HepG2 (cell line): ENCODE data around the gene PLD4.

Source experiments
- KLF15 ChIP-seq: sonication (generic); formaldehyde crosslinking; IDR thresholded peaks from 2 replicates; pipeline ENCODE4 v1.8.1; 2023; ENCODE audit warnings: borderline replicate concordance, mild to moderate bottlenecking, inconsistent platforms, missing genetic modification reagents, mixed read lengths
- MBNL3 ChIP-seq: fragments of 250-450 bp; sonication (Bioruptor Pico); conservative IDR thresholded peaks from 2 replicates; pipeline ENCODE4 v1.8.0; 2022; ENCODE audit warnings: mild to moderate bottlenecking, inconsistent platforms
- SIN3A ChIP-seq: IDR thresholded peaks from 2 replicates; pipeline ENCODE4 v1.6.1; 2011; ENCODE audit warnings: low read depth, mild to moderate bottlenecking, control low read depth, low read length, borderline replicate concordance
- SOX13 ChIP-seq, 3 experiments: fragments of 450-650 bp in 1 of 3; sonication (generic) in 1 of 3; formaldehyde crosslinking in 1 of 3; IDR thresholded peaks in 2 of 3; conservative IDR thresholded peaks in 1 of 3; 2 replicates each; pipeline versions ENCODE4 v1.5.0 to v1.6.1; 2016 to 2020; ENCODE audit warnings: antibody characterized with exemption in 1 of 3, mild to moderate bottlenecking in 1 of 3, missing compliant biosample characterization in 1 of 3, missing genetic modification reagents in 1 of 3, moderate library complexity in 1 of 3
- TBL1XR1 ChIP-seq: fragments of 150-350 bp; IDR thresholded peaks from 2 replicates; pipeline ENCODE4 v1.6.1; 2014; ENCODE audit warnings: borderline replicate concordance, low read length; ENCODE audit not compliant: partially characterized antibody
- ZBTB8A ChIP-seq: sonication (generic); formaldehyde crosslinking; IDR thresholded peaks from 2 replicates; pipeline ENCODE4 v1.4.0; 2020; ENCODE audit warnings: mild to moderate bottlenecking, low read depth, missing genetic modification reagents, borderline replicate concordance
- ZFP36 ChIP-seq: fragments of 150-350 bp; IDR thresholded peaks from 2 replicates; pipeline ENCODE4 v1.6.1; 2018; ENCODE audit warnings: borderline replicate concordance, low read length, low read depth; ENCODE audit not compliant: partially characterized antibody
- TF ChIP-seq, protein P1 (sequence below): sonication (generic); formaldehyde crosslinking; IDR thresholded peaks from 2 replicates; pipeline ENCODE4 v1.4.0; 2020; ENCODE audit warnings: mild to moderate bottlenecking, missing genetic modification reagents
- TF ChIP-seq, protein P2 (sequence below): sonication (generic); formaldehyde crosslinking; IDR thresholded peaks from 2 replicates; pipeline ENCODE4 v1.4.0; 2020; ENCODE audit warnings: missing genetic modification reagents
- TF ChIP-seq, protein P3 (sequence below): sonication (generic); formaldehyde crosslinking; conservative IDR thresholded peaks from 2 replicates; pipeline ENCODE4 v1.5.0; 2020; ENCODE audit warnings: missing genetic modification reagents
- TF ChIP-seq, protein P4 (sequence below): sonication (generic); formaldehyde crosslinking; IDR thresholded peaks from 2 replicates; pipeline ENCODE4 v1.9.0; 2021; ENCODE audit warnings: missing genetic modification reagents, borderline replicate concordance

DNA sequence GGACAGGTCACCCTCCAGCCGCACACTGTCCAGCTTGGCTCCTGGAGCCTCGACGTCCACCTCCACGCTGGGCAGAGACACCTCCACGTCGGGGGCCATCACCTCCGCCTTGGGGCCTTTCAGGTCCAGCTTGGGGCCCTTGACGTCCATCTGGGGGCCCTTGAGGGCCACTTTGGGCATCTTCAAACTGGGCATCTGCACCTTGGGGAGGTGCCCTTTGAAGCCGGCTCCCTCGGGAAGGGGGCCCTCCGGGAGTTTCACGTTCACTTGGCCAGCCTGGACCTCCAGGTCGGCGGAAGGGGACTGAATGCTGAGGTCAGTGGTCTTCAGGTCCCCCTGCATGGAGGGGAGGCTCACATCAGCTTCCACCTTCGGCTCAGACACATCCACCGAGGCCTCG is 25.3 kb downstream of the PLD4 start:
- TF ChIP-seq, protein P1, sequence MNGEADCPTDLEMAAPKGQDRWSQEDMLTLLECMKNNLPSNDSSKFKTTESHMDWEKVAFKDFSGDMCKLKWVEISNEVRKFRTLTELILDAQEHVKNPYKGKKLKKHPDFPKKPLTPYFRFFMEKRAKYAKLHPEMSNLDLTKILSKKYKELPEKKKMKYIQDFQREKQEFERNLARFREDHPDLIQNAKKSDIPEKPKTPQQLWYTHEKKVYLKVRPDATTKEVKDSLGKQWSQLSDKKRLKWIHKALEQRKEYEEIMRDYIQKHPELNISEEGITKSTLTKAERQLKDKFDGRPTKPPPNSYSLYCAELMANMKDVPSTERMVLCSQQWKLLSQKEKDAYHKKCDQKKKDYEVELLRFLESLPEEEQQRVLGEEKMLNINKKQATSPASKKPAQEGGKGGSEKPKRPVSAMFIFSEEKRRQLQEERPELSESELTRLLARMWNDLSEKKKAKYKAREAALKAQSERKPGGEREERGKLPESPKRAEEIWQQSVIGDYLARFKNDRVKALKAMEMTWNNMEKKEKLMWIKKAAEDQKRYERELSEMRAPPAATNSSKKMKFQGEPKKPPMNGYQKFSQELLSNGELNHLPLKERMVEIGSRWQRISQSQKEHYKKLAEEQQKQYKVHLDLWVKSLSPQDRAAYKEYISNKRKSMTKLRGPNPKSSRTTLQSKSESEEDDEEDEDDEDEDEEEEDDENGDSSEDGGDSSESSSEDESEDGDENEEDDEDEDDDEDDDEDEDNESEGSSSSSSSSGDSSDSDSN (CRISPR knock-in tag): no peak
- TF ChIP-seq TBL1XR1: no peak
- TF ChIP-seq ZFP36: no peak
- no peak for TF ChIP-seq MBNL3 (CRISPR knock-in tag)
- TF ChIP-seq, protein P2, sequence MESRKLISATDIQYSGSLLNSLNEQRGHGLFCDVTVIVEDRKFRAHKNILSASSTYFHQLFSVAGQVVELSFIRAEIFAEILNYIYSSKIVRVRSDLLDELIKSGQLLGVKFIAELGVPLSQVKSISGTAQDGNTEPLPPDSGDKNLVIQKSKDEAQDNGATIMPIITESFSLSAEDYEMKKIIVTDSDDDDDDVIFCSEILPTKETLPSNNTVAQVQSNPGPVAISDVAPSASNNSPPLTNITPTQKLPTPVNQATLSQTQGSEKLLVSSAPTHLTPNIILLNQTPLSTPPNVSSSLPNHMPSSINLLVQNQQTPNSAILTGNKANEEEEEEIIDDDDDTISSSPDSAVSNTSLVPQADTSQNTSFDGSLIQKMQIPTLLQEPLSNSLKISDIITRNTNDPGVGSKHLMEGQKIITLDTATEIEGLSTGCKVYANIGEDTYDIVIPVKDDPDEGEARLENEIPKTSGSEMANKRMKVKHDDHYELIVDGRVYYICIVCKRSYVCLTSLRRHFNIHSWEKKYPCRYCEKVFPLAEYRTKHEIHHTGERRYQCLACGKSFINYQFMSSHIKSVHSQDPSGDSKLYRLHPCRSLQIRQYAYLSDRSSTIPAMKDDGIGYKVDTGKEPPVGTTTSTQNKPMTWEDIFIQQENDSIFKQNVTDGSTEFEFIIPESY (CRISPR knock-in tag): no peak
- no peak for TF ChIP-seq SIN3A
- TF ChIP-seq, protein P3, sequence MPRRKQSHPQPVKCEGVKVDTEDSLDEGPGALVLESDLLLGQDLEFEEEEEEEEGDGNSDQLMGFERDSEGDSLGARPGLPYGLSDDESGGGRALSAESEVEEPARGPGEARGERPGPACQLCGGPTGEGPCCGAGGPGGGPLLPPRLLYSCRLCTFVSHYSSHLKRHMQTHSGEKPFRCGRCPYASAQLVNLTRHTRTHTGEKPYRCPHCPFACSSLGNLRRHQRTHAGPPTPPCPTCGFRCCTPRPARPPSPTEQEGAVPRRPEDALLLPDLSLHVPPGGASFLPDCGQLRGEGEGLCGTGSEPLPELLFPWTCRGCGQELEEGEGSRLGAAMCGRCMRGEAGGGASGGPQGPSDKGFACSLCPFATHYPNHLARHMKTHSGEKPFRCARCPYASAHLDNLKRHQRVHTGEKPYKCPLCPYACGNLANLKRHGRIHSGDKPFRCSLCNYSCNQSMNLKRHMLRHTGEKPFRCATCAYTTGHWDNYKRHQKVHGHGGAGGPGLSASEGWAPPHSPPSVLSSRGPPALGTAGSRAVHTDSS (CRISPR knock-in tag): no peak
- TF ChIP-seq KLF15 (CRISPR knock-in tag): no peak
- no peak for TF ChIP-seq SOX13 (IDR thresholded peaks at IDR 0.05)
- no peak for TF ChIP-seq SOX13 (CRISPR knock-in tag; conservative IDR thresholded peaks at IDR 0.05 in 1 of 2, IDR thresholded peaks at IDR 0.05 in 1 of 2)
- TF ChIP-seq, protein P4, sequence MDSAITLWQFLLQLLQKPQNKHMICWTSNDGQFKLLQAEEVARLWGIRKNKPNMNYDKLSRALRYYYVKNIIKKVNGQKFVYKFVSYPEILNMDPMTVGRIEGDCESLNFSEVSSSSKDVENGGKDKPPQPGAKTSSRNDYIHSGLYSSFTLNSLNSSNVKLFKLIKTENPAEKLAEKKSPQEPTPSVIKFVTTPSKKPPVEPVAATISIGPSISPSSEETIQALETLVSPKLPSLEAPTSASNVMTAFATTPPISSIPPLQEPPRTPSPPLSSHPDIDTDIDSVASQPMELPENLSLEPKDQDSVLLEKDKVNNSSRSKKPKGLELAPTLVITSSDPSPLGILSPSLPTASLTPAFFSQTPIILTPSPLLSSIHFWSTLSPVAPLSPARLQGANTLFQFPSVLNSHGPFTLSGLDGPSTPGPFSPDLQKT (CRISPR knock-in tag): no peak
- no peak for TF ChIP-seq ZBTB8A (CRISPR knock-in tag)
